Medulla oblongata (tissue), 1 donor: ENCODE results near the gene SEC31A.
"Not testable (repeated sequence)": the region's sequence is repeated elsewhere in the genome, so short reads cannot be mapped to it uniquely, and the experiment has no call there.

Experiments
- DNase-seq: peaks from one replicate; pipeline ENCODE4 v3.0.0-alpha.2; 2015; ENCODE audit errors: extremely low spot score

Gene SEC31A

GRCh38 chr4:82833060-82833459 is 57.9 kb downstream of the SEC31A start:
- not testable (repeated sequence) for DNase-seq

DNA sequence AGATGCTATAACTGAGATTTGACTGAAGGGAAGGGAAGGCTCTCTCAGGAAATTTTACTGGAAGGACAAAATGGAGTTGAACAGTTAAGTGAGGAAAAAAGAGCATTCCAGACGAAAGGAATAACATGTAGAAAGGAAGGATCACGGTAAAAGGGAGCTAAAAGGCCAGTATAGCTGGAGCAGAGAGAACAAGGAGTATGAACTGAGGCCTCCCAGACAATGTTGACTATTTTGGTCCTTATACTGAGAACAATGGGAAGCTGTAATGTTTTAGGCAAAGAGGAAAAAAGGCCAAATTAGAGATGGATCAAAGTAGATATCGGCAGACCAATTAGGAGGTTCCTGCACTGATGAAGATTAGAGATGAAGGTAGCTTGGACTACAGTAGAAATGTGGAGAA is 65.5 kb downstream of the SEC31A start:
- DNase-seq, result no peak

- DNase-seq, result no peak
These were observed 67.9 kb downstream of the SEC31A start for GRCh38 chr4:82823062-82823461.

- DNase-seq, result no peak
These were observed 70.3 kb downstream of the SEC31A start for GRCh38 chr4:82820689-82821088.

- DNase-seq, result no peak
These were observed 72.0 kb downstream of the SEC31A start for GRCh38 chr4:82818664-82819662.

GRCh38 chr4:82816874-82817273 is 74.1 kb downstream of the SEC31A start:
- DNase-seq, result not testable (repeated sequence)

- DNase-seq, result no peak
These were observed 76.9 kb downstream of the SEC31A start for GRCh38 chr4:82814034-82814433.

- peak; percentile 58 for DNase-seq
These were observed 79.1 kb downstream of the SEC31A start for GRCh38 chr4:82811838-82812341.

DNA sequence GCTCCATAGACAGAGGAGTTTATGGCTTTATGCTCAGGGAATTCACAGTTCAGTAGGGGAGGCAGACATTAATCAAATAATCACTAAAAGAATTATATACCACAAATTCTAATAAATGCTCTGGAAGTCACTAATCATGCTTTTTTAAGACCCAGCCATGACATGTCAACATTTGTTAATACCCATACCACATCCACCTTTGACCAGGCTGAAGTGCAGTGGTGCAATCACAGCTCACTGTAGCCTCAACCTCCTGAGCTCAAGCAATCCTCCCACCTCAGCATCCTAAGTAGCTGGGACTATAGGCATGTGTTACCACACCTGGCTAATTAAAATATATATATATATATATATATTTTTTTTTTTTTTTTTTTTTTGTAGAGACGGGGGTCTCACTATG is 79.6 kb downstream of the SEC31A start:
- no peak for DNase-seq

GRCh38 chr4:82810176-82810575 is 80.8 kb downstream of the SEC31A start:
- no peak for DNase-seq

- DNase-seq, result no peak
These were observed 81.3 kb downstream of the SEC31A start for GRCh38 chr4:82809619-82810018.

DNA sequence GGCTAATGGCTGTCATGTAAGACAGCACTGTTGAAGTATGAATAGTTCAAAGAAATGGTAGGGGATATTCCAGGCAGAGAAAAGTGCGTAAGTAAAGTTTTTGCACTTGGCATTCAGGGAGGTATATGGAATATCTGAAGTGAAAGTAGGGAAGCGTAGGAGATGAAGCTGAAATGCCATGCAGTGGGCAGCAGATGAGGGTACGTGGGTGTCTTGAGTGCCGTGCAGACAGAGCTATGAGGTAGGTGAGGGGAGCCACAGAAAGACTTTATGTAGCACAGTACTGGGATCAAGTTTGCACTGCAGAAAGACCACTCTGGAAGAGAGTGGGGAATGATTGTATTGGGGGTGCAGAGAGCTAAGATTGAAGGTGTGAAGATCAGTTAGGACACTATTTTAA is 87.2 kb downstream of the SEC31A start:
- no peak for DNase-seq

- DNase-seq, result no peak
These were observed 88.0 kb downstream of the SEC31A start for GRCh38 chr4:82802911-82803310.

DNA sequence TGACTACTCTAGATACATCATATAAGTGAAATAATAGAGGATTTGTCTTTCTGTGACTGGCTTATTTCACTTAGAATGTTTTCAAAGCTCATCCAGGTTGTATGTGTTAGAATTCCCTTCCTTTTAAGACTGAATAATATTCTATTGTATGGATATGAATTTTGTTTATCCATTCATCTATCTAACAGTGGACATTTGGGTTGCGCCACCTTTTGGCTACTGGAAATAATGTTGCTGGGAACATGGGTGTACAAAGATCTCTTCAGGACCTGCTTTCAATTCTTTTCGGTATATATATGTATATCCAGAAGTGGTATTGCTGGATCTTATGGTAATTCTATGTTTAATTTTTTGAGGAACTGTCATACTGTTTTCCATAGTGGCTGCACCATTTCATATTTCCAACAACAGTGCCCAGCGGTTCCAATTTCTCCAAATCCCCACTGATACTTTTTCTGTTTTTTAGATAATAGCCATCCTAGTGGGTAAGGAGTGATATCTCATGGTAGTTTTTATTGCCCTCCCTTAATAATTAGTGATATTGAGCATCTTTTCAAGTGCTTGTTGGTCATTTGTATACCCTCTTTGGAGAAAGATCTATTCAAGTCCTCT is 88.9 kb downstream of the SEC31A start:
- no peak for DNase-seq

GRCh38 chr4:82799006-82799881 is 91.7 kb downstream of the SEC31A start:
- peak; percentile 44 for DNase-seq

DNA sequence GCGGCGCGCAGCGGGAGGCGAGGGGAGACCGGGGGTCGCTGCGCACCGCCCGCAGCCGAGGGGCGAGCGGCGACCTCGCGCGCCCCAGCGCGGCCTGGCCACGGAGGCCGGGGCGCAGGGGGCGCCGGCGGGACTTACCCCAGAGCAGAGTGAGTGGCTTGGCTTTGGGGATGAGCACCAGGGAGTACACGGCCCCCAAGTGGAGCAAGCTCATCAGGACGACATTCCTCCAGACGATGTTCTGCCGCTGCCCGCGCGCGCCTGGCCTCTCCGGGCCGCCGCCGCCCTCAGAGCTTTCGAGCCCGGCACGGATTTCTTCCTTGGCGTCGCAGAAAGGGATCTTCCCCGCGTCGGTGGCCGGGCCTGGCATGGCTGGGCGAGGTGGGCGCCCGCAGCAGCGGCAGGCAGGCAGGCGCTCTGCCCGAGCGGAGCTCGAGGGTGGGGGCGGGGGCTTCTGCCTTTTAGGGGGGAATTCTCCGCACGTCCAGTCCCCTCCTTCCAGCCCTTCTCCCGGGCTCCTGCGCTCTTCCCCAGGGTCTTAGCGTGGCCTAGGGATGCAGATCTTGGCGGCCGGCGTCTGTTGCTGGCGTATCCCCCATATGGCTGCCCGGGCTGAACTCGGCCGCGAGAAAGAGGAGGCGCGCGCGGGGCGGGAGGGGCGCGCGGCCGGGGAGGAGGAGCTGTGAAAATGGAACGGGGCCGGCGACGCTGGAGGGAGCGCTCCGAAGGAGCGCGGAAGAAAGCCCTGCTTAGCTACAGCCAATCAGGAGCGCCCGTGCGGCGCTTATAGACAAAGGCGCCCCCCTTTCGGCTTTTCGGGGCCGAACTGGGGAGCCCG is 92.6 kb downstream of the SEC31A start, which contains the start of gene SCD5:
TSS of gene SCD5 (minus strand) at position 629 of the 838 bp plus-strand sequence. CDS start at position 370, 259 bp downstream.
- peak; percentile 94 for DNase-seq

DNA sequence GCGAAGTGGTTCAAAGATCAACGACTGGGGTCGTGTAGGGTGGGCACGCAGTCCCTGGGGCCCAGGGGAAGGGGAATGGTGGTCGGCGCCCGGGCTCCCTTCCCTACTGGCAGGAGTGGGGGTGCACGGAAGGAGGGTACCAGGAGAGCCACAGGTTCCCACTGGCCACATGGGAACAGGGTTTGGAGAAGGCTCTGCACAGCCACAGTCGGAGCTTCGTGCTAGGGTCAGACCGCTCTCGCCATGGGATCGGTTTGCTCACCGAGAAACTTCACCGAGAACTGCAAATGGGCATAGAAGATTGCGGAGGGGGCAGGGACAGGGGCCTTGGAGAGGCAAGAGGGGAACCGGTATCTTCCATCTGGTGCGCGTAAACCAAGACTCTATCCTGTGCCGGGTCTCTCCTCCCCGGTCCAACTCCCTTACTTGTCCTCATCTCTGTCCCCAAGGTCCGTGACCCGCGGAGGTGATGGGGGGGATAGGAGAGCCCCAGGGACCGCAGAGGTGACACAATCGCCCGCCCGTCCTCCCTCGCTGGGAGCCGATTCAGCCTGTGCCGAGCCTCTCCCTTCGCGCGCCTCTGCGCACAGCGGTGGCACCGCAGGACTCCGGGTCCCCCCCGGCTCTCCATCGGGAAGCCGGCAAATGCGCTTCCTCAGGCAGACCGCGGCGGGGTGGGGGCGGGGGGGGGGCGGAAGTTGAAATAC is 93.4 kb downstream of the SEC31A start:
- DNase-seq, result peak; percentile 22

GRCh38 chr4:82797040-82797404 is 93.9 kb downstream of the SEC31A start:
- peak; percentile 69 for DNase-seq

GRCh38 chr4:82792912-82793649 is 97.9 kb downstream of the SEC31A start:
- DNase-seq, result peak; percentile 90
